Measurements from ENCODE around the gene LAT. TPM values are rescaled to one million over a fixed set of nuclear protein-coding genes. Genes with fewer than 3 reads are reported as not detected.

The LAT gene
- polyA plus RNA-seq, 1 donor from 2014 or later, result 6.4 TPM

- Histone ChIP-seq H3K9me2 (ENCODE audit: insufficient read depth, low read length) (no peaks in the 10 kb centered on the region), H3K36me3 (ENCODE audit: insufficient read depth, low read length) (no peaks in the 10 kb centered on the region), H3K27me3 (ENCODE audit: insufficient read depth, low read depth, low read length) (no peaks in the 10 kb centered on the region), H3F3A (ENCODE audit: insufficient read depth, low read length, poor library complexity, severe bottlenecking) (no peaks in the 10 kb centered on the region), H3K4me3 (ENCODE audit: low read length) (no peak overlapping the region), H3K9me3 (ENCODE audit: low read length) (no peaks in the 10 kb centered on the region), H3K79me2 (replicated peaks; ENCODE audit: insufficient read depth, low read length) (no peaks in the 10 kb centered on the region), H2AFZ (ENCODE audit: low read depth, low read length) (no peak overlapping the region), H4K20me1 (ENCODE audit: insufficient read depth) (no peaks in the 10 kb centered on the region), H3K4me2 (ENCODE audit: low read length) (no peak overlapping the region), H3K27ac (ENCODE audit: low read length) (no peak overlapping the region), H3K9ac (ENCODE audit: low read length) (no peak overlapping the region)
- TF ChIP-seq TAF1 (IDR thresholded peaks at IDR 0.05; ENCODE audit: low read depth) (no peak), RAD21 (conservative IDR thresholded peaks at IDR 0.05) (no peak), EP300 (conservative IDR thresholded peaks at IDR 0.05; ENCODE audit: poor library complexity, severe bottlenecking) (no peak), POLR2AphosphoS5 (IDR thresholded peaks at IDR 0.05) (no peak), MXI1 (conservative IDR thresholded peaks at IDR 0.05; ENCODE audit: poor library complexity, severe bottlenecking) (no peak), EZH2 (IDR thresholded peaks at IDR 0.05; ENCODE audit: borderline replicate concordance, insufficient read depth, low read length, poor library complexity, severe bottlenecking) (no peak), REST (IDR thresholded peaks at IDR 0.05; ENCODE audit: borderline replicate concordance) (no peak), SMC3 (conservative IDR thresholded peaks at IDR 0.05; ENCODE audit: poor library complexity) (no peak), CTCF (IDR thresholded peaks at IDR 0.05; ENCODE audit: poor library complexity, severe bottlenecking) (no peak)
Observed at GRCh38 chr16:28982949-28983348, 1.9 kb upstream of the LAT start.

DNA sequence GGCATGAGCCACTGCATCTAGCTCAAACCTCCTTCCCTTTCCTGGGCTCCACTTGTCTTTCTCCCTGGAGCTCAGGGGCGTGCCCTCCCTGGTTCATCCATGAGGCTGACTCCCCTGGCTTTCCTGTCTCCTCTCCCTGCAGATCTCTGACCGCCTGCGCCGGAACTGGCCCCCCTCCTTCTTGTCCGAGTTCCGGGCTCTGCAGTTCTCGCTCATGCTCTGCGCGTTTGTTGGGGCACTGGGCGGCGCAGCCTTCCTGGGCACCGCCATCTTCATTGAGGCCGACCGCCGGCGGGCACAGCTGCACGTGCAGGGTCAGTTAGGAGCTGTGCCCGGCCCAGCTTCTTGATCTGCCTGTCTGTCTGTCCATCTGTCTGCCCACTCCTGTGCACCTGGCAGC is 1.2 kb upstream of the LAT start:
- no peaks in the 10 kb centered on the region for H3K36me3 ChIP-seq (ENCODE audit: insufficient read depth, low read length)

More for the DNA sequence above, 1.2 kb upstream of the LAT start:
- no peaks in the 10 kb centered on the region for H4K20me1 ChIP-seq (ENCODE audit: insufficient read depth)
- TF ChIP-seq SMC3 (conservative IDR thresholded peaks at IDR 0.05; ENCODE audit: poor library complexity) (no peak), POLR2AphosphoS5 (IDR thresholded peaks at IDR 0.05) (no peak), TAF1 (IDR thresholded peaks at IDR 0.05; ENCODE audit: low read depth) (no peak), REST (IDR thresholded peaks at IDR 0.05; ENCODE audit: borderline replicate concordance) (no peak), MXI1 (conservative IDR thresholded peaks at IDR 0.05; ENCODE audit: poor library complexity, severe bottlenecking) (no peak), EZH2 (IDR thresholded peaks at IDR 0.05; ENCODE audit: borderline replicate concordance, insufficient read depth, low read length, poor library complexity, severe bottlenecking) (no peak), CTCF (IDR thresholded peaks at IDR 0.05; ENCODE audit: poor library complexity, severe bottlenecking) (no peak)
- no peak overlapping the region for H3K4me3 ChIP-seq (ENCODE audit: low read length)
- H3K27me3 ChIP-seq (ENCODE audit: insufficient read depth, low read depth, low read length), result no peaks in the 10 kb centered on the region
- H3K27ac ChIP-seq (ENCODE audit: low read length), result no peak overlapping the region
- H3K79me2 ChIP-seq (replicated peaks; ENCODE audit: insufficient read depth, low read length), result no peaks in the 10 kb centered on the region
- H2AFZ ChIP-seq (ENCODE audit: low read depth, low read length), result no peak overlapping the region
- H3K9ac ChIP-seq (ENCODE audit: low read length), result no peak overlapping the region
- H3K9me3 ChIP-seq (ENCODE audit: low read length), result no peaks in the 10 kb centered on the region
- H3F3A ChIP-seq (ENCODE audit: insufficient read depth, low read length, poor library complexity, severe bottlenecking), result no peaks in the 10 kb centered on the region
- H3K9me2 ChIP-seq (ENCODE audit: insufficient read depth, low read length), result no peaks in the 10 kb centered on the region
- no peak overlapping the region for H3K4me2 ChIP-seq (ENCODE audit: low read length)

All from neural cell (in vitro differentiated cells).